Endothelial cell of umbilical vein (primary cell): Measurements from ENCODE around the gene DCAF10. TPM values are rescaled to one million over a fixed set of nuclear protein-coding genes. Genes with fewer than 3 reads are reported as not detected.

ENCODE experiments used
- BruUV-seq: library from RNA; stranded (reverse); fragments of 400-500 nt; replicated peaks from 2 replicates; lab custom pipeline; 2021; lab: Mats Ljungman, UMichigan
- CTCF ChIA-PET: fragments of 300-600, 350-600 bp; sonication (Branson Sonifier 250); formaldehyde crosslinking; loops from one replicate; lab custom pipeline; 2021; ENCODE audit warnings: antibody characterized with exemption, inconsistent platforms; lab: Charles Lee
- POLR2A ChIA-PET: fragments of 300-600, 350-600 bp; sonication (Branson Sonifier 250); formaldehyde crosslinking; loops from one replicate; lab custom pipeline; 2021; ENCODE audit warnings: antibody characterized with exemption, inconsistent platforms; lab: Charles Lee
- DNase-seq: peaks from one replicate; pipeline ENCODE4 v3.0.0-alpha.2; 2011; ENCODE audit warnings: low read depth, low spot score
- FAIRE-seq: peaks from 2 replicates; lab custom pipeline; 2011; peaks lifted over from hg19 to GRCh38; lab: Jason Lieb, UNC
- H2AFZ ChIP-seq: 2 replicates; pipeline ENCODE4 v1.6.0; 2012; ENCODE audit warnings: low read depth, low read length, control low read depth, inconsistent platforms
- H3K27ac ChIP-seq: 2 replicates; pipeline ENCODE4 v1.5.1; 2011; ENCODE audit warnings: low read depth, mild to moderate bottlenecking, control low read depth, low read length, moderate library complexity; ENCODE audit not compliant: insufficient read depth
- H3K27me3 ChIP-seq, 2 experiments: 2 replicates each; pipeline versions ENCODE4 v1.6.0 to v1.6.1; 2011; ENCODE audit warnings: low read length in 2 of 2, mixed read lengths in 1 of 2; ENCODE audit not compliant: control insufficient read depth in 2 of 2, insufficient read depth in 2 of 2
- H3K36me3 ChIP-seq, 2 experiments: 2 replicates in 1 of 2; 3 replicates in 1 of 2; pipeline ENCODE4 v1.5.1; 2011; ENCODE audit warnings: low read length in 2 of 2, mild to moderate bottlenecking in 1 of 2, moderate library complexity in 1 of 2; ENCODE audit not compliant: control insufficient read depth in 2 of 2, insufficient read depth in 2 of 2; ENCODE audit errors: extremely low read depth in 1 of 2
- H3K4me1 ChIP-seq: 3 replicates; pipeline ENCODE4 v1.5.1; 2011; ENCODE audit warnings: mild to moderate bottlenecking, low read length; ENCODE audit not compliant: control insufficient read depth, insufficient read depth; ENCODE audit errors: extremely low read depth
- H3K4me2 ChIP-seq: 2 replicates; pipeline ENCODE4 v1.6.1; 2011; ENCODE audit warnings: low read length, control low read depth, mixed read lengths; ENCODE audit not compliant: insufficient read depth
- H3K4me3 ChIP-seq, 3 experiments: fragments of 200-600 bp in 1 of 3; sonication (generic), shearing (Covaris generic) in 1 of 3; replicated peaks in 1 of 3; 2 replicates each; pipeline ENCODE4 v1.5.1; 2011 to 2016; ENCODE audit warnings: control low read depth in 3 of 3, low read length in 3 of 3, mild to moderate bottlenecking in 2 of 3, inconsistent platforms in 1 of 3, low read depth in 1 of 3, moderate library complexity in 1 of 3; ENCODE audit not compliant: insufficient read depth in 1 of 3
- H3K79me2 ChIP-seq: 2 replicates; pipeline ENCODE4 v1.6.0; 2012; ENCODE audit warnings: low read length, inconsistent platforms; ENCODE audit not compliant: control insufficient read depth, insufficient read depth
- H3K9ac ChIP-seq: replicated peaks from 2 replicates; pipeline ENCODE3; 2011; ENCODE audit warnings: low read length, control low read depth; ENCODE audit not compliant: insufficient read depth; ENCODE audit errors: extremely low read depth
- H3K9me1 ChIP-seq: replicated peaks from 3 replicates; pipeline ENCODE4 v1.6.0; 2011; ENCODE audit warnings: mild to moderate bottlenecking, low read length; ENCODE audit not compliant: control insufficient read depth, insufficient read depth; ENCODE audit errors: extremely low read depth
- H3K9me3 ChIP-seq: replicated peaks from 2 replicates; pipeline ENCODE4 v1.5.1; 2012; ENCODE audit warnings: low read length, inconsistent platforms; ENCODE audit not compliant: control insufficient read depth, insufficient read depth
- H4K20me1 ChIP-seq: replicated peaks from 2 replicates; pipeline ENCODE3; 2011; ENCODE audit warnings: mild to moderate bottlenecking, low read length; ENCODE audit not compliant: control insufficient read depth, insufficient read depth; ENCODE audit errors: extremely low read depth
- FOS ChIP-seq: IDR thresholded peaks from 2 replicates; pipeline ENCODE4 v1.6.1; 2011; ENCODE audit warnings: mild to moderate bottlenecking, low read length, moderate library complexity, borderline replicate concordance; ENCODE audit not compliant: insufficient read depth
- GATA2 ChIP-seq: IDR thresholded peaks from 2 replicates; pipeline ENCODE4 v1.7.0; 2011; ENCODE audit warnings: low read depth, mild to moderate bottlenecking, moderate library complexity, mixed read lengths, low read length; ENCODE audit not compliant: insufficient read length, insufficient read depth
- POLR2A ChIP-seq: IDR thresholded peaks from 2 replicates; pipeline ENCODE4 v1.6.1; 2012; ENCODE audit warnings: low read depth, mild to moderate bottlenecking, control low read depth, low read length
- POLR2AphosphoS5 ChIP-seq: IDR thresholded peaks from 2 replicates; pipeline ENCODE4 v1.6.1; 2012; ENCODE audit warnings: low read depth, mild to moderate bottlenecking, control low read depth, low read length, moderate library complexity; ENCODE audit not compliant: insufficient read depth
- dilution Hi-C: fragments of 300-500 bp; cut with MboI; formaldehyde crosslinking; loops from one replicate; pipeline ENCODE4 v1.15.0; 2019; ENCODE audit warnings: low sequenced_read_pairs; ENCODE audit not compliant: extremely low pct_ligation_motif_present
- intact Hi-C: fragments of 100-400 bp; cut with micrococcal nuclease; formaldehyde crosslinking; loops from one replicate; pipeline ENCODE4 v1.10.0; 2022
- polyA plus RNA-seq, 4 experiments: library from polyadenylated mRNA; depleted of rRNA in 3 of 4; stranded (reverse) in 3 of 4; unstranded in 1 of 4; fragments of >200 nt; gene quantifications; 2 replicates each; pipeline versions ENCODE4 v1.2.1 to v1.2.3, GENCODE V29; 2011 to 2012; ENCODE audit warnings: missing spikeins in 1 of 4
- total RNA-seq: library from RNA; stranded (reverse); gene quantifications from 2 replicates; pipeline ENCODE4 v1.2.3, GENCODE V29; 2021

DCAF10 gene
- total and polyA plus RNA-seq, 2 donors (not counting 3 experiments of a cell fraction or from before 2014, with no cell fraction given), result 13.1 to 21.5 TPM

GRCh38 chr9:37915911-37916470 is 115.4 kb downstream of the DCAF10 start:
- no peak overlapping the region for H2AFZ ChIP-seq
- TF ChIP-seq POLR2A (no peak), GATA2 (no peak)
- DNase-seq (no peak), FAIRE-seq (no peak)
- H3K9me3 ChIP-seq, result no peaks in the 10 kb centered on the region
- CTCF ChIA-PET, result interaction anchor here (0.5 to 7.3 kb wide), 12 partner anchors 11 to 347 kb away, joined by 3 to 130 read pairs (median 6); partner anchors contain the start of gene SHB
- POLR2A ChIA-PET, result no interaction called here
- no peaks in the 10 kb centered on the region for H3K79me2 ChIP-seq
- no peak overlapping the region for H3K4me3 ChIP-seq
- H3K9me1 ChIP-seq, result no peaks in the 10 kb centered on the region
- no peak overlapping the region for H3K27ac ChIP-seq
- H3K27me3 ChIP-seq, result no peaks in the 10 kb centered on the region
- H4K20me1 ChIP-seq, result no peaks in the 10 kb centered on the region
- no TSS peak for BruUV-seq
- H3K4me2 ChIP-seq, result no peak overlapping the region
- no peak overlapping the region for H3K9ac ChIP-seq
- dilution Hi-C loops (no loop called here), intact Hi-C loops (loop anchor here (1.0 to 2.0 kb wide), 4 partner anchors 53 to 447 kb away; no protein-coding TSS in a partner anchor)
- H3K36me3 ChIP-seq, result peaks cover 0 to 5% of the 10 kb centered on the region in 2 experiments
- peaks cover 17% of the 10 kb centered on the region for H3K4me1 ChIP-seq

- ChIA-PET POLR2A (interaction anchor here (0.6 to 1.0 kb wide), 5 partner anchors 27 to 418 kb away, joined by 3 to 4 read pairs (median 3); no protein-coding TSS in a partner anchor), CTCF (interaction anchor here (0.6 to 7.3 kb wide), 21 partner anchors 8 to 346 kb away, joined by 3 to 130 read pairs (median 4); partner anchors contain the start of gene SHB)
- Histone ChIP-seq H3K36me3 (peaks cover 0 to 5% of the 10 kb centered on the region in 2 experiments), H3K9me1 (no peaks in the 10 kb centered on the region), H2AFZ (peak overlapping the region; percentile 11), H4K20me1 (no peaks in the 10 kb centered on the region), H3K4me2 (peak overlapping the region; percentile 53), H3K9me3 (no peaks in the 10 kb centered on the region), H3K4me3 (no peak overlapping the region), H3K27me3 (no peaks in the 10 kb centered on the region), H3K9ac (peak overlapping the region; percentile 42), H3K4me1 (peaks cover 17% of the 10 kb centered on the region), H3K79me2 (no peaks in the 10 kb centered on the region), H3K27ac (peak overlapping the region; percentile 78)
- TF ChIP-seq POLR2AphosphoS5 (peak; percentile 4), FOS (no peak)
- FAIRE-seq, result peak; percentile 98
- intact Hi-C loops, result loop anchor here (1.0 to 2.0 kb wide), 6 partner anchors 22 to 151 kb away; no protein-coding TSS in a partner anchor
- dilution Hi-C loops, result no loop called here
- peak; percentile 76 for DNase-seq
- TSS peak; percentile 12 for BruUV-seq
Measured at GRCh38 chr9:37916471-37917312, 116.1 kb downstream of the DCAF10 start.

Other genes with a start within 250 kb of the DCAF10 start
- gene FBXO10, start 224.4 kb upstream of the DCAF10 start, total RNA-seq, result 13.8 and 14.4 TPM in 2 replicates
- 11.8 and 13.8 TPM in 2 replicates for gene FBXO10, start 224.4 kb upstream of the DCAF10 start, polyA plus RNA-seq
- gene TOMM5, start 208.2 kb upstream of the DCAF10 start, total RNA-seq, result 145 and 147 TPM in 2 replicates
- 110 and 122 TPM in 2 replicates for gene TOMM5, start 208.2 kb upstream of the DCAF10 start, polyA plus RNA-seq
- gene FRMPD1, start 149.8 kb upstream of the DCAF10 start, total RNA-seq, result not detected in 2 replicates
- not detected in 2 replicates for gene FRMPD1, start 149.8 kb upstream of the DCAF10 start, polyA plus RNA-seq
- gene TRMT10B, start 47.0 kb upstream of the DCAF10 start, total RNA-seq, result 5.2 and 7.0 TPM in 2 replicates
- gene TRMT10B, start 47.0 kb upstream of the DCAF10 start, polyA plus RNA-seq, result 2.5 and 3.0 TPM in 2 replicates
- gene EXOSC3, start 15.7 kb upstream of the DCAF10 start, total RNA-seq, result 38.0 and 39.1 TPM in 2 replicates
- 21.5 and 25.0 TPM in 2 replicates for gene EXOSC3, start 15.7 kb upstream of the DCAF10 start, polyA plus RNA-seq
- gene SLC25A51, start 103.3 kb downstream of the DCAF10 start, total RNA-seq, result 36.2 and 38.3 TPM in 2 replicates
- gene SLC25A51, start 103.3 kb downstream of the DCAF10 start, polyA plus RNA-seq, result 14.8 and 15.4 TPM in 2 replicates